CD14-positive monocyte (primary cell): ENCODE measurements around the gene TBC1D9B. TPM values are rescaled to one million over a fixed set of nuclear protein-coding genes. Genes with fewer than 3 reads are reported as not detected.

Experiments used
- DNase-seq, 3 donors: peaks; one replicate each; pipeline ENCODE4 v3.0.0-alpha.2; 2011 to 2022
- H2AFZ ChIP-seq: 2 replicates; pipeline ENCODE4 v1.6.0; 2012; ENCODE audit warnings: mild to moderate bottlenecking, low read depth, low read length, inconsistent platforms; ENCODE audit not compliant: insufficient read depth, poor library complexity, severe bottlenecking
- H3K27ac ChIP-seq, 2 donors: 1 replicate in 1 of 2; 2 replicates in 1 of 2; pipeline ENCODE4 v1.5.1; 2012 to 2013; ENCODE audit warnings: low read length in 2 of 2, control low read depth in 1 of 2, inconsistent platforms in 1 of 2, low read depth in 1 of 2, mild to moderate bottlenecking in 1 of 2
- H3K27me3 ChIP-seq, 2 donors: one replicate each; pipeline versions ENCODE4 v1.6.0 to v1.6.1; 2011 to 2013; ENCODE audit warnings: low read length in 2 of 2; ENCODE audit not compliant: control insufficient read depth in 2 of 2, insufficient read depth in 2 of 2
- H3K36me3 ChIP-seq, 2 donors: replicated peaks in 1 of 2; 1 replicate in 1 of 2; 2 replicates in 1 of 2; pipeline versions ENCODE4 v1.5.1 to v1.6.1; 2012 to 2013; ENCODE audit warnings: low read length in 2 of 2, control low read depth in 1 of 2, inconsistent platforms in 1 of 2, mild to moderate bottlenecking in 1 of 2; ENCODE audit not compliant: insufficient read depth in 2 of 2, control insufficient read depth in 1 of 2
- H3K4me1 ChIP-seq, 2 donors: 1 replicate in 1 of 2; 2 replicates in 1 of 2; pipeline versions ENCODE4 v1.5.1 to v1.6.1; 2012 to 2013; ENCODE audit warnings: low read length in 2 of 2, control low read depth in 1 of 2, inconsistent platforms in 1 of 2, mild to moderate bottlenecking in 1 of 2, moderate library complexity in 1 of 2; ENCODE audit not compliant: insufficient read depth in 2 of 2, control insufficient read depth in 1 of 2
- H3K4me2 ChIP-seq: replicated peaks from 2 replicates; pipeline ENCODE3; 2012; ENCODE audit warnings: low read length, moderate library complexity, mild to moderate bottlenecking; ENCODE audit not compliant: poor library complexity, severe bottlenecking; ENCODE audit errors: extremely low read depth
- H3K4me3 ChIP-seq, 3 experiments: fragments of 200-600 bp in 1 of 3; sonication (generic) in 1 of 3; replicated peaks in 1 of 3; 1 replicate in 2 of 3; 2 replicates in 1 of 3; pipeline ENCODE4 v1.5.1; 2011 to 2013; ENCODE audit warnings: low read length in 3 of 3, mild to moderate bottlenecking in 3 of 3, control low read depth in 2 of 3, low read depth in 2 of 3, inconsistent platforms in 1 of 3, moderate library complexity in 1 of 3
- H3K79me2 ChIP-seq: 2 replicates; pipeline ENCODE4 v1.6.0; 2012; ENCODE audit warnings: mild to moderate bottlenecking, control low read depth, inconsistent platforms, low read length, moderate library complexity; ENCODE audit not compliant: insufficient read depth
- H3K9ac ChIP-seq: 2 replicates; pipeline ENCODE4 v1.6.0; 2017; ENCODE audit warnings: low read length, mild to moderate bottlenecking; ENCODE audit not compliant: insufficient read depth, poor library complexity, severe bottlenecking
- H3K9me3 ChIP-seq, 2 donors: replicated peaks in 1 of 2; 1 replicate in 1 of 2; 2 replicates in 1 of 2; pipeline versions ENCODE4 v1.5.1 to v1.6.1; 2012 to 2013; ENCODE audit warnings: low read length in 2 of 2, control low read depth in 1 of 2; ENCODE audit not compliant: control insufficient read depth in 1 of 2, insufficient read depth in 1 of 2
- H4K20me1 ChIP-seq: 2 replicates; pipeline ENCODE4 v1.6.0; 2012; ENCODE audit warnings: mild to moderate bottlenecking, low read length, control low read depth, moderate library complexity; ENCODE audit not compliant: insufficient read depth
- H3K27ac Mint-ChIP-seq, 7 donors: one replicate each; pipeline ENCODE4 v1.8.0; 2020; ENCODE audit warnings: mild to moderate bottlenecking in 7 of 7, mixed read lengths in 7 of 7, moderate library complexity in 6 of 7, inconsistent platforms in 2 of 7
- H3K27me3 Mint-ChIP-seq, 3 donors: one replicate each; pipeline ENCODE4 v1.8.0; 2021 to 2022; ENCODE audit warnings: low read depth in 3 of 3, mild to moderate bottlenecking in 3 of 3, mixed read lengths in 3 of 3, moderate library complexity in 3 of 3, inconsistent platforms in 1 of 3
- H3K36me3 Mint-ChIP-seq, 2 donors: one replicate each; pipeline ENCODE4 v1.8.0; 2020; ENCODE audit warnings: mixed read lengths in 2 of 2, inconsistent platforms in 1 of 2, mild to moderate bottlenecking in 1 of 2
- H3K4me1 Mint-ChIP-seq: one replicate; pipeline ENCODE4 v1.8.0; 2020; ENCODE audit warnings: mild to moderate bottlenecking, mixed read lengths
- H3K4me3 Mint-ChIP-seq, 2 donors: one replicate each; pipeline ENCODE4 v1.8.0; 2020; ENCODE audit warnings: mild to moderate bottlenecking in 2 of 2, mixed read lengths in 2 of 2, moderate library complexity in 1 of 2
- H3K9me3 Mint-ChIP-seq, 7 donors: one replicate each; pipeline ENCODE4 v1.8.0; 2020 to 2022; ENCODE audit warnings: mixed read lengths in 7 of 7, mild to moderate bottlenecking in 6 of 7, moderate library complexity in 6 of 7, inconsistent platforms in 2 of 7
- WGBS: methylation state at CpG from one replicate; pipeline ENCODE4 v1.1.5; 2013; ENCODE audit warnings: missing lambda C conversion rate; ENCODE audit not compliant: insufficient coverage; 5-methylcytosine and 5-hydroxymethylcytosine counted together
- intact Hi-C, 2 donors: fragments of 100-400 bp; cut with micrococcal nuclease; formaldehyde crosslinking; loops; one replicate each; pipeline versions ENCODE4 v1.15.0 to v1.15.1; 2023
- polyA plus RNA-seq, 3 donors: library from polyadenylated mRNA; depleted of rRNA in 1 of 3; unstranded in 2 of 3; stranded (reverse) in 1 of 3; fragments of 300-500 nt in 2 of 3; fragments of >200 nt in 1 of 3; fragmentation: Illumina TruSeq in 2 of 3; gene quantifications; 1 replicate in 2 of 3; 2 replicates in 1 of 3; pipeline ENCODE4 v1.2.3, GENCODE V29; 2012 to 2021
- TF ChIP-seq, protein P1 (sequence below): fragments of 200-600 bp; IDR thresholded peaks from one replicate; pipeline ENCODE4 v1.8.0; 2022; ENCODE audit warnings: antibody characterized with exemption, mild to moderate bottlenecking

The TBC1D9B gene
- polyA plus RNA-seq, 3 donors, result 13.4 to 116 (median 26.3) TPM

- H3K4me3 Mint-ChIP-seq, result no peak overlapping the region
- H3K4me1 Mint-ChIP-seq, result peaks cover 21% of the 10 kb centered on the region
- Histone ChIP-seq H2AFZ (no peak overlapping the region), H4K20me1 (no peaks in the 10 kb centered on the region), H3K9ac (no peak overlapping the region), H3K4me1 (peaks cover 3 to 8% of the 10 kb centered on the region in 2 donors), H3K9me3 (no peaks in the 10 kb centered on the region), H3K4me2 (no peak overlapping the region), H3K36me3 (peaks cover 43 to 64% of the 10 kb centered on the region in 2 donors), H3K27ac (no peak overlapping the region), H3K4me3 (no peak overlapping the region), H3K79me2 (no peaks in the 10 kb centered on the region), H3K27me3 (no peaks in the 10 kb centered on the region)
- H3K36me3 Mint-ChIP-seq, result peaks cover 56 to 59% of the 10 kb centered on the region in 2 donors
- WGBS, result 99% methylated on average over 25 of the region's 31 CpGs
- intact Hi-C loops, result no loop called here
- H3K27ac Mint-ChIP-seq, result no peak overlapping the region
- DNase-seq, result no peak
- peaks cover 0 to 4% (median 3%) of the 10 kb centered on the region in 3 donors for H3K27me3 Mint-ChIP-seq
- TF ChIP-seq, protein P1, sequence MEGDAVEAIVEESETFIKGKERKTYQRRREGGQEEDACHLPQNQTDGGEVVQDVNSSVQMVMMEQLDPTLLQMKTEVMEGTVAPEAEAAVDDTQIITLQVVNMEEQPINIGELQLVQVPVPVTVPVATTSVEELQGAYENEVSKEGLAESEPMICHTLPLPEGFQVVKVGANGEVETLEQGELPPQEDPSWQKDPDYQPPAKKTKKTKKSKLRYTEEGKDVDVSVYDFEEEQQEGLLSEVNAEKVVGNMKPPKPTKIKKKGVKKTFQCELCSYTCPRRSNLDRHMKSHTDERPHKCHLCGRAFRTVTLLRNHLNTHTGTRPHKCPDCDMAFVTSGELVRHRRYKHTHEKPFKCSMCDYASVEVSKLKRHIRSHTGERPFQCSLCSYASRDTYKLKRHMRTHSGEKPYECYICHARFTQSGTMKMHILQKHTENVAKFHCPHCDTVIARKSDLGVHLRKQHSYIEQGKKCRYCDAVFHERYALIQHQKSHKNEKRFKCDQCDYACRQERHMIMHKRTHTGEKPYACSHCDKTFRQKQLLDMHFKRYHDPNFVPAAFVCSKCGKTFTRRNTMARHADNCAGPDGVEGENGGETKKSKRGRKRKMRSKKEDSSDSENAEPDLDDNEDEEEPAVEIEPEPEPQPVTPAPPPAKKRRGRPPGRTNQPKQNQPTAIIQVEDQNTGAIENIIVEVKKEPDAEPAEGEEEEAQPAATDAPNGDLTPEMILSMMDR, result no peak
- peaks cover 0 to 6% (median 0%) of the 10 kb centered on the region in 7 donors for H3K9me3 Mint-ChIP-seq
Measured at GRCh38 chr5:179863449-179864085, 44.1 kb downstream of the TBC1D9B start.

- WGBS, result 97% methylated on average over 5 of the region's 9 CpGs
- H3K36me3 ChIP-seq, result peaks cover 43 to 58% of the 10 kb centered on the region in 2 donors
- peaks cover 0 to 4% (median 3%) of the 10 kb centered on the region in 3 donors for H3K27me3 Mint-ChIP-seq
Measured at GRCh38 chr5:179862891-179863290, 44.8 kb downstream of the TBC1D9B start.

More at GRCh38 chr5:179862891-179863290, 44.8 kb downstream of the TBC1D9B start:
- Histone ChIP-seq H3K4me1 (peaks cover 7 to 15% of the 10 kb centered on the region in 2 donors), H3K27ac (no peak overlapping the region), H3K9ac (no peak overlapping the region), H4K20me1 (no peaks in the 10 kb centered on the region), H2AFZ (no peak overlapping the region), H3K4me3 (no peak overlapping the region), H3K79me2 (no peaks in the 10 kb centered on the region), H3K27me3 (no peaks in the 10 kb centered on the region), H3K9me3 (no peaks in the 10 kb centered on the region), H3K4me2 (no peak overlapping the region)
- Mint-ChIP-seq H3K27ac (no peak overlapping the region), H3K36me3 (peaks cover 49 to 52% of the 10 kb centered on the region in 2 donors), H3K9me3 (peaks cover 0 to 6% (median 0%) of the 10 kb centered on the region in 7 donors), H3K4me3 (no peak overlapping the region), H3K4me1 (peaks cover 23% of the 10 kb centered on the region)
- no peak for DNase-seq
- intact Hi-C loops, result no loop called here
- TF ChIP-seq, protein P1, result no peak
